Measurements from ENCODE around the gene TTC9B.

TTC9B gene

GRCh38 chr19:40238775-40239174, 20.6 kb upstream of the TTC9B start:
- Histone ChIP-seq H3K36me3 (ENCODE audit: insufficient read depth, low read length) (peaks cover 56% of the 10 kb centered on the region), H3K4me1 (ENCODE audit: insufficient read depth, low read length) (no peaks in the 10 kb centered on the region), H3K27ac (ENCODE audit: low read depth, low read length) (no peak overlapping the region), H3K9ac (ENCODE audit: low read depth, low read length) (no peak overlapping the region), H3K9me3 (ENCODE audit: insufficient read depth, low read depth, low read length) (no peaks in the 10 kb centered on the region), H3K4me3 (ENCODE audit: low read length) (no peak overlapping the region), H3K27me3 (ENCODE audit: insufficient read depth, low read length) (no peaks in the 10 kb centered on the region)
- WGBS, result 97% methylated on average over 8 of the region's 9 CpGs

GRCh38 chr19:40237791-40238190, 19.6 kb upstream of the TTC9B start:
- Histone ChIP-seq H3K27me3 (ENCODE audit: insufficient read depth, low read length) (no peaks in the 10 kb centered on the region), H3K9ac (ENCODE audit: low read depth, low read length) (no peak overlapping the region), H3K4me3 (ENCODE audit: low read length) (no peak overlapping the region), H3K4me1 (ENCODE audit: insufficient read depth, low read length) (no peaks in the 10 kb centered on the region), H3K9me3 (ENCODE audit: insufficient read depth, low read depth, low read length) (no peaks in the 10 kb centered on the region), H3K27ac (ENCODE audit: low read depth, low read length) (no peak overlapping the region), H3K36me3 (ENCODE audit: insufficient read depth, low read length) (peaks cover 56% of the 10 kb centered on the region)
- 97% methylated on average over 14 of the region's 14 CpGs for WGBS

GRCh38 chr19:40236366-40236765, 18.2 kb upstream of the TTC9B start:
- Histone ChIP-seq H3K9me3 (ENCODE audit: insufficient read depth, low read depth, low read length) (no peaks in the 10 kb centered on the region), H3K27ac (ENCODE audit: low read depth, low read length) (no peak overlapping the region), H3K27me3 (ENCODE audit: insufficient read depth, low read length) (no peaks in the 10 kb centered on the region), H3K4me3 (ENCODE audit: low read length) (no peak overlapping the region), H3K9ac (ENCODE audit: low read depth, low read length) (no peak overlapping the region), H3K4me1 (ENCODE audit: insufficient read depth, low read length) (peaks cover 10% of the 10 kb centered on the region), H3K36me3 (ENCODE audit: insufficient read depth, low read length) (peaks cover 46% of the 10 kb centered on the region)
- WGBS, result 90% methylated on average over 6 of the region's 6 CpGs

GRCh38 chr19:40236026-40236355, 17.8 kb upstream of the TTC9B start:
- Histone ChIP-seq H3K4me3 (ENCODE audit: low read length) (no peak overlapping the region), H3K4me1 (ENCODE audit: insufficient read depth, low read length) (peaks cover 14% of the 10 kb centered on the region), H3K36me3 (ENCODE audit: insufficient read depth, low read length) (peaks cover 43% of the 10 kb centered on the region), H3K27me3 (ENCODE audit: insufficient read depth, low read length) (no peaks in the 10 kb centered on the region), H3K27ac (ENCODE audit: low read depth, low read length) (no peak overlapping the region), H3K9me3 (ENCODE audit: insufficient read depth, low read depth, low read length) (no peaks in the 10 kb centered on the region), H3K9ac (ENCODE audit: low read depth, low read length) (no peak overlapping the region)
- WGBS, result 93% methylated on average over 9 of the region's 9 CpGs

GRCh38 chr19:40235238-40236025, 17.2 kb upstream of the TTC9B start:
- Histone ChIP-seq H3K36me3 (ENCODE audit: insufficient read depth, low read length) (peaks cover 40% of the 10 kb centered on the region), H3K27me3 (ENCODE audit: insufficient read depth, low read length) (no peaks in the 10 kb centered on the region), H3K9ac (ENCODE audit: low read depth, low read length) (no peak overlapping the region), H3K9me3 (ENCODE audit: insufficient read depth, low read depth, low read length) (no peaks in the 10 kb centered on the region), H3K4me1 (ENCODE audit: insufficient read depth, low read length) (peaks cover 16% of the 10 kb centered on the region), H3K4me3 (ENCODE audit: low read length) (no peak overlapping the region), H3K27ac (ENCODE audit: low read depth, low read length) (no peak overlapping the region)
- 89% methylated on average over 30 of the region's 30 CpGs for WGBS

- Histone ChIP-seq H3K27me3 (ENCODE audit: insufficient read depth, low read length) (no peaks in the 10 kb centered on the region), H3K36me3 (ENCODE audit: insufficient read depth, low read length) (peaks cover 33% of the 10 kb centered on the region), H3K4me1 (ENCODE audit: insufficient read depth, low read length) (peaks cover 23% of the 10 kb centered on the region), H3K9me3 (ENCODE audit: insufficient read depth, low read depth, low read length) (no peaks in the 10 kb centered on the region), H3K27ac (ENCODE audit: low read depth, low read length) (no peak overlapping the region), H3K9ac (ENCODE audit: low read depth, low read length) (no peak overlapping the region), H3K4me3 (ENCODE audit: low read length) (no peak overlapping the region)
- 93% methylated on average over 22 of the region's 22 CpGs for WGBS
These were observed 16.4 kb upstream of the TTC9B start for GRCh38 chr19:40234429-40235237.

- WGBS, result 95% methylated on average over 20 of the region's 20 CpGs
- Histone ChIP-seq H3K4me3 (ENCODE audit: low read length) (no peak overlapping the region), H3K4me1 (ENCODE audit: insufficient read depth, low read length) (peaks cover 23% of the 10 kb centered on the region), H3K27me3 (ENCODE audit: insufficient read depth, low read length) (no peaks in the 10 kb centered on the region), H3K27ac (ENCODE audit: low read depth, low read length) (no peak overlapping the region), H3K9ac (ENCODE audit: low read depth, low read length) (no peak overlapping the region), H3K36me3 (ENCODE audit: insufficient read depth, low read length) (peaks cover 26% of the 10 kb centered on the region), H3K9me3 (ENCODE audit: insufficient read depth, low read depth, low read length) (no peaks in the 10 kb centered on the region)
These were observed 15.7 kb upstream of the TTC9B start for GRCh38 chr19:40233811-40234389.

- Histone ChIP-seq H3K9ac (ENCODE audit: low read depth, low read length) (no peak overlapping the region), H3K36me3 (ENCODE audit: insufficient read depth, low read length) (peaks cover 26% of the 10 kb centered on the region), H3K4me3 (ENCODE audit: low read length) (no peak overlapping the region), H3K27me3 (ENCODE audit: insufficient read depth, low read length) (no peaks in the 10 kb centered on the region), H3K27ac (ENCODE audit: low read depth, low read length) (peak overlapping the region; percentile 18; the same call in 1 of the 2 replicates), H3K9me3 (ENCODE audit: insufficient read depth, low read depth, low read length) (no peaks in the 10 kb centered on the region), H3K4me1 (ENCODE audit: insufficient read depth, low read length) (peaks cover 23% of the 10 kb centered on the region)
- 93% methylated on average over 25 of the region's 25 CpGs for WGBS
These were observed 15.0 kb upstream of the TTC9B start for GRCh38 chr19:40232949-40233810.

- H3K9me3 ChIP-seq (ENCODE audit: insufficient read depth, low read depth, low read length), result no peaks in the 10 kb centered on the region
- no peak overlapping the region for H3K4me3 ChIP-seq (ENCODE audit: low read length)
- peaks cover 23% of the 10 kb centered on the region for H3K4me1 ChIP-seq (ENCODE audit: insufficient read depth, low read length)
- WGBS, result 84% methylated on average over 11 of the region's 12 CpGs
- H3K27ac ChIP-seq (ENCODE audit: low read depth, low read length), result no peak overlapping the region
- H3K27me3 ChIP-seq (ENCODE audit: insufficient read depth, low read length), result no peaks in the 10 kb centered on the region
- H3K36me3 ChIP-seq (ENCODE audit: insufficient read depth, low read length), result peaks cover 22% of the 10 kb centered on the region
- no peak overlapping the region for H3K9ac ChIP-seq (ENCODE audit: low read depth, low read length)
These were observed 14.3 kb upstream of the TTC9B start for GRCh38 chr19:40232479-40232878.

- Histone ChIP-seq H3K27ac (ENCODE audit: low read depth, low read length) (peak overlapping the region; percentile 69), H3K9ac (ENCODE audit: low read depth, low read length) (peak overlapping the region; percentile 47; the same call in 1 of the 2 replicates), H3K4me1 (ENCODE audit: insufficient read depth, low read length) (peaks cover 23% of the 10 kb centered on the region), H3K9me3 (ENCODE audit: insufficient read depth, low read depth, low read length) (no peaks in the 10 kb centered on the region), H3K27me3 (ENCODE audit: insufficient read depth, low read length) (no peaks in the 10 kb centered on the region), H3K4me3 (ENCODE audit: low read length) (peak overlapping the region; percentile 10; the same call in 1 of the 2 replicates), H3K36me3 (ENCODE audit: insufficient read depth, low read length) (peaks cover 18% of the 10 kb centered on the region)
- 44% methylated on average over 16 of the region's 16 CpGs for WGBS
These were observed 13.6 kb upstream of the TTC9B start for GRCh38 chr19:40231544-40232424.
